Lung microvascular endothelial cell (primary cell): ENCODE measurements around the gene ALK. TPM values are rescaled to one million over a fixed set of nuclear protein-coding genes. Genes with fewer than 3 reads are reported as not detected.

Experiments
- DNase-seq, 2 donors: peaks; one replicate each; pipeline versions ENCODE4 v3.0.0 to v3.0.0-alpha.2; 2010; ENCODE audit warnings: low read depth in 2 of 2
- total RNA-seq: library from RNA; depleted of rRNA; stranded (reverse); fragments of >200 nt; gene quantifications from 2 replicates; pipeline ENCODE4 v1.2.1, GENCODE V29; 2014

ALK gene
- total RNA-seq, 1 donor from 2014 or later: not detected

DNA sequence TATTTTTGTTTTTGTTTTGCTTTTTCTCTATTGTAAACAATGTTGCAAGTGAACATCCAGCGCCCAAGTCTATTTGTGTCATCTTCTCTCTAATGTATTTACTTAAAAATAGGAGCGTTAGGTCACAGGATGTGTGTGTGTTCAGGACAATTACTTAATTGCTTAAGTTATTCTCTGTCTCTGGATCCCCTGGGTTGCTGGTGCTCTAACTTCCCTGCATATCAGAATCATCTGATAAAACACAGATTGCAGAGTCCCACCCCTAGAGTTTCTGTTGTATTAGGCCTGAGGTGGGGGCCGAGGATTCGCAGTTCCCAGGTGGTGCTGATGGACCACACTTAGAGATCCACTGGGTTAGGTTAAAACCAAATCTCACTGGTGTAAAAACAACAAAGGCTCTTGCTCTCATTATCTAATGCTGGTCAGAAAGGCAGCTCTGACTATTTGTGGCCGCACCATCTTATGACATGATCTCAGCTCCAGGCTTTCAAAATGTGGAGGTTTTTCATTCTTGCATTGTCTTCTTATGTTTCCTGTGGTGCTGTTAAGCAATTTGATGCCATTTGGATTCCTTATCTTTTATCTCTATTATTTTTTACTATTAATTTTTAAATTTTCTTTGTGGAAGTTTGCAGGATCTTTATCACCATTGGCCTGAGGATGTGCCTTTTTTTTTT is 718.4 kb downstream of the ALK start:
- DNase-seq: no peak

DNA sequence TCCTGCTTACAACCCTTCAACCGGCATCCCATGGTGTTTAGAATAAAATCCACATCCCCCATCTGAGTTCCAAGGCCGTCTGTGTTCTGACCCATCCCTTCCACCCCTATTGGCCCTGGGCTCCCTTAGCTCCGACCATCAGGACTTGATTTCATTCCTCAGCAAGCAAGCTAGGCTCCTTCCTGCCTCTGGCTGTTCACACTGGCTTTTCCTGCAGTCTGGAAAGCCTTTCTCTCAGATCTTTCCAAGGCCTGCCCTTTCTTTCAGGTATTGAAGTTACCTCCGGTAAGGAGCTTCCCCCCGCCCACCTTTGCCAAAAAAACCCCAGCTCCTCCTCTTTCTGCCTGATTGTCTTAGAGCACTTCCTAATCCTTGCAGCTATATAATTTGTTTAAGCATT is 719.4 kb downstream of the ALK start:
- no peak for DNase-seq

DNA sequence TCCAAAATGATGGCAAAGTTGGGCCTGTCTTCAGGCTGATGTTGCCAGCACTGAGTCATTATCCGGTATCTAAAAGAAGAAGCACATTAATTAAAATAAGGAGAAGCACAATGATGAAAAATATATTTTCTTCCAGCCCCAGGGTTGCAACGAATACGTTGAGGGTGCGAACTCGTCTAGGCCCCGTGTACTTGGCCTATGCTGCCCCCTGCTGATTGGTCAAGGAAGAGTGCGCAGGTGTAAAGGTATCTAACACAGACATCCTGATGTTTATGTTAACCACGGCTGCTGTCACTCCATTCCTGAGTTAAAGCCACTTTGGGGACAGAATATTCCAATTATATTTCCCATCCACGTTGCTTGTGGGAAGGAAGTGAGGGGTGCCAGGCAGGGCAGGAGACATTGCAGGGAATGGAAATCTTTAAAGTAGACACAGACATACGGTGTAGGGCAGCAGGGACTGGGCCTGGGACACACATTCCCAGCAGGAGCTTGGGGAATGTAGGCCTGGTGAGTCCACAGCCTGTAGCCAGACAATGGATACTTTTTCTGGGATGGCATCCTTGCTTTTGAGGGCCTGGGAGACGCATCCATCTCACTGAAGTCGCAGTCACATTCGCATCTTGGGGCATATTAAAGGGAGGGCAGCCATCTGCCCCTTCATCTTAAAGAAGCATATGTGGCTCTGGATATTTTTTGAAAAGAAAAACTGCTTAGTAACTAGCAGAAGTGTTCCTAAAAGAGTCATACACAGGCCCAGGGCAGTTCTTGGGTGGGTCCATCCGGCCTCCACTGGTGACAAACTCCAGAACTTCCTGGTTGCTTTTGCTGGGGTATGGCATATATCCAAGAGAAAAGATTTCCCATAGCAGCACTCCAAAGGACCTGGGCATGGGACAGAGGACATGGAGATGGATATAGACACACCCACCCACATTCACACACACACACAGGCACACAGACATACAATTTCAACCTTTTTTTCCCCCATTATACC is 724.3 kb downstream of the ALK start:
- peak; percentile 69 to 80 for DNase-seq

DNA sequence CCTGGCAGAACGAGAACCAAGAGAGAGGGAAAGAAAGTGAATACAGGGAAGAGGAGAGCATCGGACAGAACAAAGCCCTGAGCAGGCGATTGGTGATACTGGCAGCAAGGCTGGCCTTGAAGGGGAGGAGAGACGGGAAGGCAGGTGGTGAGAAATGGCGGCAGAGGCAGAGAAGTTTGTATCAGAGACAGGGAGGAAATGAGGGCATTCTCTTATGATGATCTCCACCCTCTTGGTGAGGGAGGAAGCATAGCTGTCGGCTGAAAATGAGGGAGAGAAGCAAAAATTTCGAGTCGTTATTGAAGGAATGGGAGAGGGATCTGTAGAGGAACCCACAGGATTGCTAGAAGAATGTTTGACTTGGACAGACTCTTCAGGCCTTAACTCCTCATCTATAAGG is 725.6 kb downstream of the ALK start:
- no peak for DNase-seq

DNA sequence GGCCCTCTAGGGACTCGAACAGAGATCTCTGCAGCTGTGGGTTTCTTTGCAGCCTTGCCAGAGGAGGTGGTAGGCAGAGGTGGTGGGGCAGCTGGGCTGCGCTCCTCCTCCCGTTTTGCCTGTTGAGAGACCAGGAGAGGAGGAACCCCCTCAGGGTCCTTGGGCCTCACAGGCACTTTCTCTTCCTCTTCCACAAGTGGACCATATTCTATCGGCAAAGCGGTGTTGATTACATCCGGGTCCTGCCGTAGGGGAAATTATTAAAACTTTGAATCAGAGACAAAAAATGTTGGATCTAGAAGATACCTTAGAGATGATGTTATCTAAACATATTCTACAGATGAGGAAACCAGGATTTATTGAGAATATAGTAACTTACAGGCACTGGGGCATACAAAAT is 727.7 kb downstream of the ALK start:
- no peak for DNase-seq

DNA sequence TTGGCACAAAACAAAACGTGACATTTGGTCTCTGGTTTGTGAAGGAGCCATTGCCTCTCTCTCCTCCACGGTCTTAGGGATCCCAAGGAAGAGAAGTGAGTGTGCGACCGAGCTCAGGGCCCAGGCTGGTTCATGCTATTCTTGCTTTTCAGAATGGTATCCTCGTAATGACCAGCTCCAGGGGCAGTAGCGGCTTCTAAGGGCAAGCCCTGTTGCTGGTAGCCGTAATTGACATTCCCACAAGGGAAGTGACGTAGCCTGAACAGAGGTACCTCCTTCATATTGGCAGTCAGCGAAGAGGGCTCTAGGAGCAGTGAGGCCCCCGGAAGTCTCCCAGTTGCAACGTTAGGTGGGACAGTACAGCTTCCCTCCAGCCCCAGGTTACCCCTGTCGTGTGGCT is 728.3 kb downstream of the ALK start:
- DNase-seq: no peak

DNA sequence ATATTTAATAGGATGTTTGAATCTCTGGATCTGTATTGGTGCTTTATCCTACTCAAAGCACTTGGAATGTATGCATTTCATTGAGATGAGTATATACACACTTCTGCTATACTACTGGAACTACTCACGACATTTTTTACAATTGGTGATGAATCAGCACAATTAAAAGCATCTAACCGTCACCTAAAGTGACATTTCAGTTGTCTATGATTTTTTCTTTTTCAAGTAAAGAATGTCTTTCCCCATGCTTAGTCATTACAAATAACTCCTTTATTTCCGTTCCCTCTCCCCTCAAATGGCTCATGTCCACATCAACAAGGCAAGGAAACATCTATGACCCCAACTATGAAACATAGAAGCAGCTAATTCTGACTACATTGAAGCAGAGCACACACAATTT is 728.9 kb downstream of the ALK start:
- DNase-seq: peak in 1 of 2 donors; percentile 70

DNA sequence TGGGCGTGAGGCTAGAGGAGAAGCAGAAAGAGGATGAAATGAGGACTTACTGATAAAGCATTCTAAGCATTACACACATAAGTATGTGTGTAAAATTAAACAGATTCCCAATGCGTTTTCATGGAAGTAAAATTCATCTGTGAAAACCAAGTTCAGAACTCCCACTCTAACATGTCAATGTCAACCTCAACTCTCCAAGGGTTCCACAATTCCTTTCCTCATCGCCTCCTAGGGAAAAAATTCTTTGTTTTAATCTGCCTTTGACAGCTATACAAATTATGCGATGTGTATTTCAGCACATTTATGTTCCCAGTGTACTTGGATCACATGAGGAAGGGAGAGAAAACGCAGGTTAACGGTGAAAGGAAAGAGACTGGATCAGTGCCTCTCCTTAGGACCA is 729.6 kb downstream of the ALK start:
- DNase-seq: no peak

DNA sequence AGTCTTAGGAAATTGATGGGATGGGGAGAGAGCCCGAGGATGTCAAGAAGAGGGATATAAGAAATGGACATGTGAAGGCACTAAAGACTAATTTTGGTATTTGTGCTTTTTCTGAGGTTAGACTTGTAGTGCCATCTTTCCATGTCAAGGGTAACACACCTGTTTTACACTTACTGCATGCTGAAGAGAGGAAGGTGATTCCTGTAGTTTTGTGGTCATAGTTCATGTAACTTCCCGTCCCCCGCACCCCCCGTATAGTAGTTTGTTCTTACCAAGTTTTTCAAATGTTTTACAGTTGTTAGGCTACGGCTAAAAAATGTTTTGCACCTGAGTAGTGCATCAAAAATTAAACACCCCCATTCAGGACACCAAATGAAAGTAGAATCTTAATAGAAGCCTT is 732.3 kb downstream of the ALK start:
- no peak for DNase-seq

DNA sequence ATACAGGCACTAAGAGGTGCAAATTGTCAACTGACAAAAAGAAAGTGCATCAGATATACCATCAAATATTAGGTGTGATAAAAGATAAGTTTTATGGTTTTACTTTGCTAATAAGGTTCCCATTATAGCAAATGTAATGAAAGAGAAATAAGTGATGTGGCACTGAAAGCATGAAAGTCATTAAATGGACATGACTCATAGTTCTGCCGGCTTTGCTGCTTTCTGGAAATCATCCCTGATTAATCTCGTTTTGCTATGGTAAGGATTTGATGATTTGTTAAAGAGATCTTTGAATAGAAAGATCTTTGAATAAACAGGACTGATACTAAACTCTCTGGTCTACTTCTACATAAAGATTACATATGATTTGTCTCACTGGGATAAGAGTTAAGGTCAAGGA is 733.5 kb downstream of the ALK start:
- peak in 1 of 2 donors; percentile 8 for DNase-seq

DNA sequence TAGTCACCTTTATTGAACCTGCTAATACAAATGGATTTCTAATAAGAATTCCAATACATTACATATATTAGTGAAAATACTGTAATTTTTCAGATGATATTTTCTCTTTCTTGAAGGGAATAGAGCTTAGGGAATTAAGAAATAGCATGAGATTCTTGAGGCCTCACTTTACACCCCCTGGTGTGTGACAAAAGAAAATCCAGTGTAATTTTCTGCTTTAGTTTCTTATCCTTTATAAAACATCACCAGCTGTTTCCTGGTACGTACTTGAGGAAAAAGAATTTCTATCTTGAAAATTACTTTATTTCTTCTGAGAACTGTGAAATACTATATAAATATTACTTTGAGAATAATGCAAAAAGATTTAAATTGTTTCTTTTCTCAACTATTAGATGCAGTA is 734.6 kb downstream of the ALK start:
- DNase-seq: no peak

DNA sequence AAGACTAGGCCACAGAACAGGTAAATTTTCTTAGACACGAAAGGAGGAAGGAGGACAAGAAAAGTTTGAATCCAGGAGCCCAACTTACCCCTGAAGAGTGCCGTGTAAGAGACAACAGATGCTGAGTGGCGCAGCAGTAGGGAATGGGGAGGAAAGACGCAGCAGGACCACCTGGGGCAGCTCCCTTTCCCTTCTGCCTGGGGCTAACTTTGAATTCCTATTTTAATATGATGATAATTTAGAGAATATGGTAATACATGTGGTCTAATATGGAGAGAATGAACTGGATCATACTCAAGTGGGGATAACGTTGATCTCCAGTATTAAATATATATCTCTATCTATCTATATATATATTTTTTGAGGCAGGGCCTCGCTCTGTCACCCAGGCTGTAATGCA is 736.9 kb downstream of the ALK start:
- no peak for DNase-seq

DNA sequence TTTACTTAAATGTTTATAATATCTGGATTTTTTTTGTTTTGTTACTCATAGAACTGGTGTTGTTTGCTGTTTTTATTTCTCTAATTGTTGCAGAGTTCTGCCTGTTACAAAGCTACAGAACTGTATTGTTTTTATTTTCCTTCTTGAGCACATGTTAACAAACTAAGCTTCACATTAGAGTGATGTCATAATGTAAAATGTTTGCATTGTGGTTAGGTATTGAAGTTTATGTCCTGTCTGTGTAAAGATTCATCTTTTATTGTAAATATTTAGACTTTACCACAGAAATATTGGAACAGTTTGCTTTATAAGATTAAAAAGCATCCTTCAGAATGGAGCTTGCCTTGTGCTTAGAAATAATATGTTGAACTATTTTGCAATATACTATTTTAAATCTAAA is 738.5 kb downstream of the ALK start:
- no peak for DNase-seq

DNA sequence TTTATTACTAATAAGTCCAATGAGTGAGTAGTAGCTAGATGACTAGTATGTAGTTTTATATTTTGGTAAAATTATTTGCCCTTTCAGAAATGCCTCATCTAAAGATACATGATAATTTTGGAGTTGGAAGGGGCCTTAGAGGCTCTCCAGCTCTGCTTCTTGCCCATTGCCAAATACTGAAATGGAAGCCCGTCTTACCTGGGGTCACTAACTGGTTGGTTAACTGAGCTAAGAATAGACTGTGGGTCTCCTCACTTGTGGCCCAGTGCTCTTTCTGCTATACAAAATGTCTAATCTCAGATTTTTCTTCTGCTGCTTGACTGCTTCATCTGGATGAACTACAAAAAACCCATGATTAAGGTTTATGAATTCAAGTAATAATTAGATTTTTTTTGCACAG is 739.1 kb downstream of the ALK start:
- DNase-seq: no peak

DNA sequence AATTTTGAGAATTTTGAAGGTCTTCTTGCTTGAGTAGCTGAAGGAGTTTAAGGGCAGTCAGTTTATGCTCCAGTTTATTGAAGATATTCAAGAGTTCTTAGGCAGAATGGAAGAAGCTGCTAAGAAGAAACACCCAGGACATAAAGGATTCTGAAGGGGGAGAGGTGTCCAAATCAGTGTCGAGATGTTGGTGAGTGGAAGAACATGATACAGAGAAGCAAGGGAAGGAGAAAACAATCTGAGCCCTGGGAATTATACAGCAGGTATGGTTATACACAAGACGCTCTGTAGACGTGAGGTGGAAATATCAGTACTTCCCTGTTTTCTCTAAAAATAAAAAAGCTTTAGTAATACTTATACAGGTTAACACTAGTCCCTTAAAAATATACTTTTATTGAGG is 746.0 kb downstream of the ALK start:
- no peak for DNase-seq

DNA sequence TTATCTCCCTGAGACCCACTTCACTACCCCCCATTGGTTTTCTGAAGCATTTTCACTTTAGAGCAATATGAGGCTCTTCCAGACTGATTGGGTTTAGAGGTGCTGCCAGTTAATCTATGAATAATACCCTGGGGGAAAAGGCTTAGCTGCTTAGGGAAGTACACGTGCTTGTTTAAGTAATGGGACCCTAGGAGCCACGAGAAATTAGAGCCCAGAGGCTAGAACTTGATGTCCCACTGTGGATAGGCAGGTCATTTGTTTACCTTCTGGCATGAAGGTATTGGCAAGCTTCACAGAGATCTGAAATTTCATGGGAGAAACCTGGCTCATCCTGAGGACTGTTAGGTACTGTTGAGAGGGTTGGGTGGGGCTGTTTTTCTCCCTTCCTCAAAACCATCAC is 746.4 kb downstream of the ALK start:
- DNase-seq: no peak

DNA sequence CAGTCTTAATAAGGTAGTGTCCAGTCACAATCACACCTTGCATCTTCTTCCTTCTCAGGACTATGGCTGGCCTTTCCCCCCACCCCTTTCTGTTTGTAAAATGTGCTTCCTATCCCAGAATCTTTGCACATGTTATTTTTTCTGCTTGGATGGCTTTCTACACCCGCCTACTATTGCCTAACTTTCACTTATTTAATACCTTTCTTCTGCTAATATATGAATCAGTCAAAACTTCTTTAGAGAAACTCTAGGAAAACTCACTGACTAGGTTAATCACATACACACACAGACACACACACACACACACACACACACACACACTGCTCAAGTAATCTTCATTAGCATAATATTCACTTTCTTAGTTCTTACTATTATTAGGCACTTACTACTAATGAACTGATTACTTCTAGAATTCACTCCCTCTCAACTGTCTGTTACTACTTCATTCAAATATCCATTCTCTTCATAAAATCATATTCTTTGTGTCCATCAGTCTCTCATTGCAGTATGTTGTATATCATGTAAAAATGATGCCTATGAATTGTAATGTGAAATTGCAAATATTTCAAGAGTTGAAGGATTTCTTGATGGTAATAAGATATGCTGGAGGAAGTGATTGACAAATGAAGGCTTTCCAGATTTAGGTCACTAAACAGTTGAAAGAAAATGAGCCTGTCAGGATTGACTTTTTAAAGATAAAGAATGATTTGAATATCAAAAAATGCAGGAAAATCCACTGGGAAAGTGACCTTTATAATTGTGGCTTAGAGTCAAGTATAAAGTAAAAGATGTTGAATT is 754.9 kb downstream of the ALK start:
- no peak for DNase-seq

DNA sequence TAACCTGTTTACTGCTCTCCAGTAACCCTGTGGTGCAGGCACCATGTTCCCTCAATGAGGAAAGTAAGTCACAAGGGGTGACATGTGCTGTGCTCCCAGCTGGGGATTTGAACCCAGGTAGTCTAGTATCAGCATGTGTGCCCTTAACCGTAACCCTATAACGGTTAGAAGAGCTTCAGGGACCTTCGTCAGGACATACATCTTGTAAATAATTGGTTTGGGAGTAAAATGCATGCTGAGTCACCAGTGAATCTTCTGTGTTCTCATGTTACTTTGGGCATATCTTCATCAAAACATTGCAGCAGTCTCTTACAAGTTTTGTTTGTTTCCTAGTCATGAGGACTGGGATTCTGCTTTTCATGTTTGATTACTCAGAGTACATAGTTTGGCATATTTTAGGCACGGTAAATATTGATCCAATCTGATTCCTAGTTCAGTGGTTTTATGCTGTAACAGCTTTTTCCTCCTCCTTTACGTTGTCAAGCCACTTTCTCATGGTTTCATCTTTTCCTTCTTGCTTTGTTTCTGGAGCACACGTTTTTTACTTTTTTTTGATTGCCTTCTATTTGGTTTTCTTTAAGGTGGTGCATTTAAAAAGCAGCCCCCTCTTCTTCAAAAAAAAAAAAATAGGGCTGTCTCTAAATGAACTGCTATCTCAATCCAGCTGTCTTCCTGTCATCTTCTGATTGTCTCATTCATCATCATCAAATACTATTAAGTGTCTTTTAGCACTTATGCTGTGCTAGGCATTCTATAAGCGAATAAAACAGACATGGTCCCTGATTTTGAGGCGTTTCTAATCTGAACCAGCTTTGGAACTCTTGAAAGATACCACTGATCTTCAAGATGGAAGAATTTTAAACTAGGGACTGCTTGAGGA is 755.8 kb downstream of the ALK start:
- DNase-seq: peak in 1 of 2 donors; percentile 39

DNA sequence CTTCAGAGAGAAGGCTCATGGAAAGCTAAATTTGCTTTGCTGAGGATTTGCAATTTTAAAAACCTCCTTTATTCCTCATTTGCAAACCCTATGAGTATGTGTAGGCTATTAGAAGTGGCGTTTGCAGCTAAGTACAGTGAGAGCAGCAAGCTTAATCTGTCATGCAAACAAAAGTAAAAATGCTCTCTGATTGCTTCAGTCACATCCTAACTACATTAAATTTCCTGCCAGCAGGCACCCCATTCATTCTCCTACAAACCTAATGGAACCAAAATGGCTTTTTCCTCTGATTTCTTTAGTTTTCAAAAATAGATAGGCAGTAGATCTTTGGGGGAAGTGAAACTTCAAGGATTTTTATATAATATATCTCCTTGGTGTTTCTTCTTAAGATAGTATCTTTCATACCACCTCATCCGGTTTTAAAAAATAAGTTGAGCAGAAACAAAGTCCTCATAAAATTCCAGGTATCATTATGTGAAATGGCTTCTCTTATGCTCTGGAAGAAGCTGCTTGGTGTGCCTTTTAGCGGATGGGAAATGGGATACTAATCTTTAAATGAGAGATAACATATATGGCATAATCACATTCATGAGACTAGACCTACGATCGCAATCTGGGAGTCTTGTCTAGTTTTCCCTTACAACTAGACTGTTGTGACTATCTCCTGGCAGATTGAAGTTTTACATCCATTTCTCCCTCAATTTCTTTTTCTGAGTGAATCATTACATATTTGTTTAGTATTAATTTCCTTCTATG is 757.1 kb downstream of the ALK start:
- no peak for DNase-seq

DNA sequence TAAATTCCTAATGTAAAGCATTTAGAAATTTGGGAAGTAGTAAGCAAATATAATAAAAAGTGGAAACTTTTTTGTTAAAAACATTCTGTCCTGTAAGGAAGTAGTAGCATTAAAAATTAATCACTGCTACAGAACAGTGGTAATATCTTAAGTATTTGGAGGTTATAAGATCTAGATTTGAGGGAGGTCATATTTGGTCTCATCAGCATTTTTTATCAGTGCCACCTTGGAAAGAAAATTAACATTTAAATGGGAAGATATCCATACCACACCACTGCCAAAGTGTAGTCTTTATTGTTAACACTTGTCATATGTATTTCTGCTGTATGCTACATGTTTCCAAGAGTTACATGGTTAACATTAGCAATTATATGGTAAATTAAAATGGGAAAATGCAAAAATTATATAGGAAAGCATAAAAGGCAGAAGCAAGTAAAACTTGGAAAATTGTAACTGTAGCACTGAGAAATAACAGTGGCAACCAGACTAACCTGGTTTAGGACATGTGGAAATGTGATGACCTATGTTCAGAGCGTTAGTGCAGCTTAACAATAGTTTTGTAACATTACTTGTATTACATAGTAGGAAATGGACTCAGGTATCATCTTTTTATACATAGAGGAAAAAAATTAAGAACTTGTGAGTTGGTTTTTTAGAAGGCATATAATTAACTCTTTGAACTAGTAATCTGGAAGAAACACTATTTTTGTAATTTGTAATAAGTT is 759.0 kb downstream of the ALK start:
- no peak for DNase-seq
